ENCODE results near the gene CAB39L.

The CAB39L gene

GRCh38 chr13:49343731-49344130, 100.1 kb downstream of the CAB39L start:
- Histone ChIP-seq H3K9ac (no peak overlapping the region), H2AFZ (no peak overlapping the region), H3K4me3 (ENCODE audit: low read depth, low read length) (no peak overlapping the region), H3K9me3 (ENCODE audit: control insufficient read depth, low read length) (no peaks in the 10 kb centered on the region), H3K36me3 (ENCODE audit: control insufficient read depth, insufficient read depth, low read length) (no peaks in the 10 kb centered on the region), H3K27ac (no peak overlapping the region), H3K4me1 (no peaks in the 10 kb centered on the region), H3K79me2 (no peaks in the 10 kb centered on the region), H3K4me2 (ENCODE audit: low read length) (no peak overlapping the region), H3K27me3 (ENCODE audit: control insufficient read depth, insufficient read depth, low read length) (no peaks in the 10 kb centered on the region)
- TF ChIP-seq CTCF (IDR thresholded peaks at IDR 0.05) = no peak

- no peaks in the 10 kb centered on the region for H3K36me3 ChIP-seq (ENCODE audit: control insufficient read depth, insufficient read depth, low read length)
- no peaks in the 10 kb centered on the region for H3K27me3 ChIP-seq (ENCODE audit: control insufficient read depth, insufficient read depth, low read length)
- H3K79me2 ChIP-seq = no peaks in the 10 kb centered on the region
- no peak overlapping the region for H3K27ac ChIP-seq
- no peak for TF ChIP-seq CTCF (IDR thresholded peaks at IDR 0.05)
- H3K9me3 ChIP-seq (ENCODE audit: control insufficient read depth, low read length) = no peaks in the 10 kb centered on the region
- H3K4me1 ChIP-seq = no peaks in the 10 kb centered on the region
- no peak overlapping the region for H3K4me2 ChIP-seq (ENCODE audit: low read length)
- no peak overlapping the region for H3K9ac ChIP-seq
- no peak overlapping the region for H3K4me3 ChIP-seq (ENCODE audit: low read depth, low read length)
- H2AFZ ChIP-seq = no peak overlapping the region
These were observed 100.6 kb downstream of the CAB39L start for GRCh38 chr13:49343255-49343654.

DNA sequence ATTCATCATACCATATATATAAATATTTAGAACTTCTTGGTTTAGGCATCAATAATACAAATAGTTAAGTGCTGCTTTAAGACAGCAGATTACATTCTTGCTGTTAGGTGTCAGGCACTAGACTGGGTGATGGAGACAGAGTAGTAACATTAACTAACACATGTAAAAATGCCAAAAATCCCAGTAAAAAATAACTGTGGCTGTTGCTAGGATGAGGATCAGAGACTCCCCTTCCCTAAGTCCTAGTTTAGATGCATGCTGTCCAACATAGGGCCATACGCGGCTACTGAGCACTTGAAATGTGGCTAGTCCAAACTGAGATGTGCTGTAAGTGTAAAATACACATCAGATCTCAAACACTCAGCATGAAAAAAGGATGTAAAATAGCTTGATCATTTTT, 101.4 kb downstream of the CAB39L start:
- Histone ChIP-seq H3K79me2 (no peaks in the 10 kb centered on the region), H3K36me3 (ENCODE audit: control insufficient read depth, insufficient read depth, low read length) (no peaks in the 10 kb centered on the region), H3K9me3 (ENCODE audit: control insufficient read depth, low read length) (no peaks in the 10 kb centered on the region), H3K9ac (no peak overlapping the region), H3K27me3 (ENCODE audit: control insufficient read depth, insufficient read depth, low read length) (no peaks in the 10 kb centered on the region), H3K4me2 (ENCODE audit: low read length) (no peak overlapping the region), H3K27ac (no peak overlapping the region), H2AFZ (no peak overlapping the region), H3K4me3 (ENCODE audit: low read depth, low read length) (no peak overlapping the region), H3K4me1 (no peaks in the 10 kb centered on the region)
- no peak for TF ChIP-seq CTCF (IDR thresholded peaks at IDR 0.05)

- Histone ChIP-seq H3K9me3 (ENCODE audit: control insufficient read depth, low read length) (no peaks in the 10 kb centered on the region), H3K4me2 (ENCODE audit: low read length) (no peak overlapping the region), H3K79me2 (no peaks in the 10 kb centered on the region), H3K4me3 (ENCODE audit: low read depth, low read length) (no peak overlapping the region), H3K27ac (no peak overlapping the region), H3K36me3 (ENCODE audit: control insufficient read depth, insufficient read depth, low read length) (no peaks in the 10 kb centered on the region), H3K27me3 (ENCODE audit: control insufficient read depth, insufficient read depth, low read length) (no peaks in the 10 kb centered on the region), H3K4me1 (no peaks in the 10 kb centered on the region), H2AFZ (no peak overlapping the region), H3K9ac (no peak overlapping the region)
- TF ChIP-seq CTCF (IDR thresholded peaks at IDR 0.05) = no peak
These were observed 101.9 kb downstream of the CAB39L start for GRCh38 chr13:49341941-49342340.

DNA sequence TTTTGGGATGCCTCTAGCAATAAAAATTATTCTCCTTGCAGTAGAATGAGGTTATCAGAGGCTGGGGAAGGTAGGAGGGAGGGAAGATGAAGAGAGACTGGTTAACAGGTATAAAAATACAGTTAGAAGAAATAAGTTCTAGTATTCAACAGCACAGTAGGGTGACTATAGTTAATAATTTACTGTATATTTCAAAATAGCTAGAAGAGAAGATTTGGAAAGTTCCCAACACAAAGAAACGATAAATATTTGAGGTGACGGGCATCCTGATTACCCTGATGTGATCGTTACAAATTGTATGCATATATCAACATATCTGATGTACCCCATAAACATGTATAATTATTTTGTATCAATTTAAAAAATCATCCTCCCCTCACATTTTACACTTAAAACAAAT, 102.3 kb downstream of the CAB39L start:
- Histone ChIP-seq H3K9me3 (ENCODE audit: control insufficient read depth, low read length) (no peaks in the 10 kb centered on the region), H3K27me3 (ENCODE audit: control insufficient read depth, insufficient read depth, low read length) (no peaks in the 10 kb centered on the region), H3K4me2 (ENCODE audit: low read length) (no peak overlapping the region), H2AFZ (no peak overlapping the region), H3K4me3 (ENCODE audit: low read depth, low read length) (no peak overlapping the region), H3K79me2 (no peaks in the 10 kb centered on the region), H3K9ac (no peak overlapping the region), H3K4me1 (no peaks in the 10 kb centered on the region), H3K27ac (no peak overlapping the region), H3K36me3 (ENCODE audit: control insufficient read depth, insufficient read depth, low read length) (no peaks in the 10 kb centered on the region)
- no peak for TF ChIP-seq CTCF (IDR thresholded peaks at IDR 0.05)
